Hepatocyte (in vitro differentiated cells): Measurements from ENCODE around the gene RAB11B.

Source experiments
- EZH2phosphoT487 ChIP-seq: fragments of 200-600 bp; sonication (generic); IDR thresholded peaks from one replicate; pipeline ENCODE4 v1.6.1; 2018; ENCODE audit warnings: antibody characterized with exemption, mild to moderate bottlenecking, low read depth, moderate library complexity; ENCODE audit not compliant: unreplicated experiment, severe bottlenecking
- TF ChIP-seq, protein P1 (sequence below): fragments of 200-600 bp; sonication (generic); IDR thresholded peaks from 2 replicates; pipeline ENCODE4 v1.5.1; 2016; ENCODE audit warnings: antibody characterized with exemption, mild to moderate bottlenecking; ENCODE audit not compliant: poor library complexity

DNA sequence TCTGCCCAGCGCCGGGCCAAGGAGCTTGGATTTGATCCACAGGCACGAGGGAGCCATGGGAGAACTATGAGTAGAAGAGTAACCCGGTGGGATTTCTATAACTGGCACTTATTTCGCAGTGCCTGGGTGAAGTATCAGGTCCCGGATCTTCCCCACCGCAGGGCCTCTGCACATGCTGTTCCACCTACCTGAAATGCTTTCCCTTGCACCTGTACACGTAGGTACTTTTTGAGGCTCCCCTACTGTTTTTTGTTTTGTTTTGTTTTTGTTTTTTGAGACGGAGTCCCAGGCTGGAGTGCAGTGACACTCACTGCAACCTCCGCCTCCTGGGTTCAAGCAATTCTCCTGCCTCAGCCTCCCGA, 46.7 kb upstream of the RAB11B start:
- TF ChIP-seq, protein P1, sequence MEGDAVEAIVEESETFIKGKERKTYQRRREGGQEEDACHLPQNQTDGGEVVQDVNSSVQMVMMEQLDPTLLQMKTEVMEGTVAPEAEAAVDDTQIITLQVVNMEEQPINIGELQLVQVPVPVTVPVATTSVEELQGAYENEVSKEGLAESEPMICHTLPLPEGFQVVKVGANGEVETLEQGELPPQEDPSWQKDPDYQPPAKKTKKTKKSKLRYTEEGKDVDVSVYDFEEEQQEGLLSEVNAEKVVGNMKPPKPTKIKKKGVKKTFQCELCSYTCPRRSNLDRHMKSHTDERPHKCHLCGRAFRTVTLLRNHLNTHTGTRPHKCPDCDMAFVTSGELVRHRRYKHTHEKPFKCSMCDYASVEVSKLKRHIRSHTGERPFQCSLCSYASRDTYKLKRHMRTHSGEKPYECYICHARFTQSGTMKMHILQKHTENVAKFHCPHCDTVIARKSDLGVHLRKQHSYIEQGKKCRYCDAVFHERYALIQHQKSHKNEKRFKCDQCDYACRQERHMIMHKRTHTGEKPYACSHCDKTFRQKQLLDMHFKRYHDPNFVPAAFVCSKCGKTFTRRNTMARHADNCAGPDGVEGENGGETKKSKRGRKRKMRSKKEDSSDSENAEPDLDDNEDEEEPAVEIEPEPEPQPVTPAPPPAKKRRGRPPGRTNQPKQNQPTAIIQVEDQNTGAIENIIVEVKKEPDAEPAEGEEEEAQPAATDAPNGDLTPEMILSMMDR = no peak
- TF ChIP-seq EZH2phosphoT487 = no peak
